GM21367 (cell line): Measurements from ENCODE around the gene DHX30.

ENCODE experiments used
- ATAC-seq: cut with Tn5 transposase; IDR thresholded peaks from one replicate; pipeline ENCODE4 v1.9.1; 2021; ENCODE audit not compliant: unreplicated experiment

The DHX30 gene

GRCh38 chr3:47850564-47851410, 47.8 kb downstream of the DHX30 start:
- ATAC-seq: no peak

GRCh38 chr3:47851888-47852603, 49.1 kb downstream of the DHX30 start:
- ATAC-seq: no peak

- no peak for ATAC-seq
These were observed 50.0 kb downstream of the DHX30 start for GRCh38 chr3:47852604-47853602.

- ATAC-seq: no peak
These were observed 51.3 kb downstream of the DHX30 start for GRCh38 chr3:47854267-47854666.

GRCh38 chr3:47854720-47855455, 52.0 kb downstream of the DHX30 start:
- no peak for ATAC-seq

GRCh38 chr3:47855461-47856383, 52.8 kb downstream of the DHX30 start:
- ATAC-seq: no peak

- ATAC-seq: no peak
These were observed 53.7 kb downstream of the DHX30 start for GRCh38 chr3:47856669-47857068.

GRCh38 chr3:47857151-47857550, 54.2 kb downstream of the DHX30 start:
- no peak for ATAC-seq

- no peak for ATAC-seq
These were observed 57.1 kb downstream of the DHX30 start for GRCh38 chr3:47859956-47860605.

- no peak for ATAC-seq
These were observed 60.6 kb downstream of the DHX30 start for GRCh38 chr3:47863391-47864128.

- ATAC-seq: no peak
These were observed 62.3 kb downstream of the DHX30 start for GRCh38 chr3:47865192-47865591.

GRCh38 chr3:47867451-47868044, 64.6 kb downstream of the DHX30 start:
- ATAC-seq: no peak

GRCh38 chr3:47868306-47868705, 65.4 kb downstream of the DHX30 start:
- no peak for ATAC-seq

- no peak for ATAC-seq
These were observed 67.2 kb downstream of the DHX30 start for GRCh38 chr3:47870156-47870555.

- no peak for ATAC-seq
These were observed 67.8 kb downstream of the DHX30 start for GRCh38 chr3:47870702-47871260.

- ATAC-seq: no peak
These were observed 68.5 kb downstream of the DHX30 start for GRCh38 chr3:47871389-47871788.

GRCh38 chr3:47872916-47873315, 70.0 kb downstream of the DHX30 start:
- no peak for ATAC-seq
